C4-2B (cell line): ENCODE results near the gene RAB4A.
A peak's percentile ranks its signal among the peaks of the same experiment; 100 is the strongest.

Source experiments
- H3K27ac ChIP-seq: fragments of 450-650 bp; 2 replicates; pipeline ENCODE4 v1.5.1; 2017
- ZFX ChIP-seq: fragments of 450-650 bp; IDR thresholded peaks from 2 replicates; pipeline ENCODE4 v1.6.1; 2017
- TF ChIP-seq, protein P1 (sequence below): fragments of 450-650 bp; conservative IDR thresholded peaks from 2 replicates; pipeline ENCODE4 v1.5.1; 2017; ENCODE audit warnings: mild to moderate bottlenecking

RAB4A gene

DNA sequence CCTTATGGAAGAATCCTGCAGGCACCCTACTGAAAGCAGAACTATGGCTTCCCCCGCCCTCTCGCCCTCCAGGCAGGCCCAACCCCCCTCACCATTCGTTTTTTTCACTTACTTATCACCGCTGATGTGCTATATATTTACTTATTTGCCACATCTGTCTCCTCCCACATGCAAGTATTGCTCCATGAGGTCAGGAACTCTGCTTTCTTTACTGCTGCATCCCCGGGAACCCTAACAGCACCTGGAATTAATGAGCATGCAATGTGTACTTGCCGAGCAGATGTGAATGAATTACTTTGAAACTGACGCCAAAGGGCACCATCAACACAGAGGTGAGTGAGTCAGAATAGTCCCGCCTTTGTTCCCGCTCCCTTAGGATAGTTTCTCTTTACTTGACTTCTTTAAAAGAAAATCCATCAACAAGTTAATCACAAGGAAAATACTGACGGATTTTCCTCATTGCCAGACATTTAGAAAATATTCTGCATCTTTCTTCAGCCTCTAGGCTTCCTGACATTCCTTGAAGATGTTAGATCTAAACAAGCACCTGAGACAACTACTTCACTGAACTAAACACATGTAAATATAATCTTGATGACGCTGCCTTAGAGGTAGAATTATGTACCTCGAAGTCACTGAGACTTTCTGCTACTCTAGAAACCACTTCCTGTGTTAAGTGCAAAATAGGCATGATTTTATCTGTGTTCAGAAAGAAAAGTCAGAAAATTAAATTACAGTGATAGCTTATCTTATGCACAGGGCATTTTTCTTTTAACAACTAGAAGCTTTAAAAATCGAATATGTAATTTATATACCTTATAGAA lies 17.5 kb upstream of the RAB4A start:
- H3K27ac ChIP-seq: no peak overlapping the region

DNA sequence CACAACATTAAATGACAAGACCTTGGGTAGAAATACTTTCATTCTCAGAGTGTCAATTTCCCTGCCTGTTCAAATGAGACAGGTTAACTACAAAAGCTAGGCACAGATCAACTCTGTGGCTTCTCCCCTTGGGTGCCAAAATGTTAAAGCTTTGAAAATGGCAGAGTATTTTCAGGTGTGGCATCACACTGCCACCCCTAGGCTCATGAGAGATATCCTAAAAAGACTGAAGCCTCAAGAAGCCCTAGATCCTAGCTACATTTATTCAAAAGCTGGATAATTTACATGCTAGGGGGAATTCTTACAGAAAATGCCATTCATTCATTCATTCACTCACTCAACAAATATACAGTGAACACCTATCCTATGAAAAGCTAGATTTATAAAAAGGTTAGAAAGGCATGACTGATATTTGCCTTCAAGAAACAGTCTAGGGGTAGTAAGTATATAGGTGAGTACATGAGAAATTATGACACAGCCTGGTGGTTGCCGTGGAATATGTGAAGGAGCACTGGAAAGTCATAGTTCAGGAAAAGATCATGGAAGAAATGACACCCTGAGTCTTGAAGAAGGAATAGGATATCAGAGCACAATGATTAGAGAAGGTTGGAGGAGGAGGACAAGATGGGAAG lies 15.9 kb upstream of the RAB4A start:
- no peak overlapping the region for H3K27ac ChIP-seq
- TF ChIP-seq, protein P1, sequence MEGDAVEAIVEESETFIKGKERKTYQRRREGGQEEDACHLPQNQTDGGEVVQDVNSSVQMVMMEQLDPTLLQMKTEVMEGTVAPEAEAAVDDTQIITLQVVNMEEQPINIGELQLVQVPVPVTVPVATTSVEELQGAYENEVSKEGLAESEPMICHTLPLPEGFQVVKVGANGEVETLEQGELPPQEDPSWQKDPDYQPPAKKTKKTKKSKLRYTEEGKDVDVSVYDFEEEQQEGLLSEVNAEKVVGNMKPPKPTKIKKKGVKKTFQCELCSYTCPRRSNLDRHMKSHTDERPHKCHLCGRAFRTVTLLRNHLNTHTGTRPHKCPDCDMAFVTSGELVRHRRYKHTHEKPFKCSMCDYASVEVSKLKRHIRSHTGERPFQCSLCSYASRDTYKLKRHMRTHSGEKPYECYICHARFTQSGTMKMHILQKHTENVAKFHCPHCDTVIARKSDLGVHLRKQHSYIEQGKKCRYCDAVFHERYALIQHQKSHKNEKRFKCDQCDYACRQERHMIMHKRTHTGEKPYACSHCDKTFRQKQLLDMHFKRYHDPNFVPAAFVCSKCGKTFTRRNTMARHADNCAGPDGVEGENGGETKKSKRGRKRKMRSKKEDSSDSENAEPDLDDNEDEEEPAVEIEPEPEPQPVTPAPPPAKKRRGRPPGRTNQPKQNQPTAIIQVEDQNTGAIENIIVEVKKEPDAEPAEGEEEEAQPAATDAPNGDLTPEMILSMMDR: peak; percentile 64
- no peak for TF ChIP-seq ZFX

More for the DNA sequence above, 17.5 kb upstream of the RAB4A start:
- TF ChIP-seq, protein P1: no peak

DNA sequence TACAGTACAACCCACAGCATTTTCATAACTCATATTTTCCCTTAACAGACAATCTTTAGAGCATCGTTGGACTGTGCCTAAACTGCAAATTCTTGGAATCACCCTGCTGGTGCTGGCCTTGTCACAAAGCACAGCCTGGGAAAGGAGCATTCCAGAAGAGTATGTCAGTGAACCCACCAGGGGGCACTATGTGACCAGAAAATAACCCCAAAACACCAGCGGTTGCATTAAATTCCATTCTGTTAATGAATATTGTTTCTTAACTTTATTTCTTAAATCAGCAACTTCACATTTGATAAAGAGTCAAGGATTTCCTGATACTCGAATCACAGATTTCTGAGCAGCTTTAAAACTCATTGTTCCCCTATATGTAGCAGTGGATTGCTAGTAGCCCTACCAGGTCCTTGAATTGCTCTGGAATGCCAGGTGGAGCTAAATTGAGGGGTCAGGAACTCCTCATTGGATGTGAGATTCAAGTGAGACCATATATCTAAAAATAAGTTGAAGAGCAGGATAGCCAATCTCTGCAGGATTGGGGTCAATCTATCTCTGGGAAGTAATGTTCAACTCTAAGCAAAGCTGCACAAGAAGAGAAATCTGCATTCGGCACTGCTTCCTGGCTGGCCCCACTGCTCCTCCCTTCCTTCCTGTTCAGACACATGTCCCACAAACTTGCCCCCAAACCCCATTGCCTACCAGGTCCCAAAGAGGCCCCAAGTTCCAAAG lies 12.7 kb upstream of the RAB4A start:
- TF ChIP-seq, protein P1: peak; percentile 86
- no peak for TF ChIP-seq ZFX

DNA sequence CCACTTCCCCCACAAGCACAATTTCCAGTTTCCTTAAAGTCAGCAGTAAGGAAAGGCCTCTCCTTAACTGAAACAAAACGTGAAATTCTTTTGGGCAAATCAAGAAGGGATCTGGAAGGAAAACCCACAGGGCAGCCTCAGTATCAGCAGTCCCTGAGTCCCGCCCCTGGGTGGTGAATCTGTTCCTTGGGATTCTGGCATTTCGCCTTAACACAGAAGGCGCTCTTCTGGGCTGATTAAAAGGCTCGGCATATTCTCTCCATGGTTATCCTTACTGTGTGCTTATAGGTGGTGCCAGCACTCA lies 12.2 kb upstream of the RAB4A start:
- H3K27ac ChIP-seq: no peak overlapping the region
- no peak for TF ChIP-seq ZFX
- TF ChIP-seq, protein P1: no peak

More for the DNA sequence above, 12.7 kb upstream of the RAB4A start:
- no peak overlapping the region for H3K27ac ChIP-seq

DNA sequence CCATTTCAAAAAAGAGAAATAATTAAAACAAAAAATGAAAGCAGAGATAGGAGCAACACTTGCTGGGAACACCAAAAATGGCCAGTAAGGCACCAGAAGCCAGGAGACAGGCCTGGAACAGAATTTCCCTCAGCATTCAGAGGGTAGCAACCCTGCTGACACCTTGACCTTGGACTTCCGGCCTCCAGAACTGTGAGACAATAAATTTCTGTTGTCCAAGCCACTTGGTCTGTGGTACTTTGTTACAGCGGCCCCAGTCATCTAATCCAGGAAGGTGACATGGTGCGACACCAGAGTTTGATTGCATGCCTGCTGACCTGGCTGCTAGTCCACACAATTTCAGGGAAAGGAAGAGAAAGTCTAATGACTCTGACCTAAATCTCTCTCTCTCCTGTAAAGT lies 10.6 kb upstream of the RAB4A start:
- H3K27ac ChIP-seq: no peak overlapping the region
- TF ChIP-seq ZFX: no peak
- TF ChIP-seq, protein P1: no peak

DNA sequence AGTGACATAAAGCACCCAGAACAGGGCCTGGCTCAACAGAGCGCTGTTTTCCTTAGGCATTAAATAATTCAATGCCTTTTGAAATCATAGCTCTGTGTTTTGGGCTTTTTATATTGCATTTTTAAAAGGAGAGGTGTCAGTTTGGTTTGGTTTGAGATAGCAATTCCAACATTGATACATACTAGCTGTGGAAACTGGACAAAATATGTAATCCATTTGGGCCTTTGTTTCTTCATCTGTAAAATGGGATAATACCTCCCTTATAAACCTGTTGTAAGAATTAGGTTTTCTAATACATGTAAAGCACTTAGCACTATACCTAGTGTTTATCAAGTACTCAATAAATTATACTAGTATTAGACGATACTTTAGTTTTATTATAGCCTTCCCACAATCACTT lies 8.7 kb upstream of the RAB4A start:
- no peak overlapping the region for H3K27ac ChIP-seq
- TF ChIP-seq ZFX: no peak
- TF ChIP-seq, protein P1: no peak

DNA sequence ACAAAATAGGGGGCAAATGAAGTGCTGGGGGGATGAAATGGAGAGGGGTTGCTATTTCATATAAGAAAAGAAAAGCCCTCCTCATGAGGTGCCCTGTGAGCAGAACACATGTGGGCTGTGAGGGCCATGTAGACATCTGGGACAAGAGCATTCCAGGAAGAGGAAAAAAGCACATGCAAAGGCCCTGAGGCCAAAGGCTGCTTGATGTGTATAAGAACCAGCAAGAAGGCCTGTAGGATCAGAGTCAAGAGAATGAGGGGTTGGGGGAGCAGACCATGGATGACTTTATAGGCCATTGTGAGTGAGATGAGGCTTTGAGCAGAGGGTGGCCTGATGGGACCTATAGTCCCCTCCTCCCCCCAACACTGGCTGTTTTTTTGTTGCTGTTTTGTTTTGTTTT lies 7.7 kb upstream of the RAB4A start:
- H3K27ac ChIP-seq: no peak overlapping the region
- TF ChIP-seq, protein P1: no peak
- no peak for TF ChIP-seq ZFX
